Measurements from ENCODE around the gene NLRX1. TPM values are rescaled to one million over a fixed set of nuclear protein-coding genes. Genes with fewer than 3 reads are reported as not detected.

The NLRX1 gene
- total and polyA plus RNA-seq, 10 donors: 3.6 to 18.7 (median 14.0) TPM

- H3K27me3 ChIP-seq (replicated peaks in 1 of 7): peaks cover 0 to 5% (median 0%) of the 10 kb centered on the region in 7 donors
- H3K4me1 ChIP-seq: peaks cover 0 to 11% (median 0%) of the 10 kb centered on the region in 6 donors
- no peak overlapping the region for H3K27ac ChIP-seq
- no peak overlapping the region for H3K4me3 ChIP-seq
- H3K9me3 ChIP-seq: no peaks in the 10 kb centered on the region
- no peak for DNase-seq
- intact Hi-C loops (cut with DNase I; ENCODE audit: low total_unique reads): no loop called here
- WGBS, 5 donors: 86 to 95% (median 87%) methylated on average over 19 to 21 of the region's 21 CpGs
- H3K36me3 ChIP-seq: peaks cover 0 to 25% (median 2%) of the 10 kb centered on the region in 6 donors
- TF ChIP-seq CTCF (IDR thresholded peaks at IDR 0.05 in 8 of 11, conservative IDR thresholded peaks at IDR 0.05 in 3 of 11): no peak
- no peak for TF ChIP-seq POLR2A (IDR thresholded peaks at IDR 0.05)
- no peak for TF ChIP-seq POLR2AphosphoS5 (IDR thresholded peaks at IDR 0.05)
Observed at GRCh38 chr11:119187123-119187892, 18.8 kb downstream of the NLRX1 start.

GRCh38 chr11:119188067-119188466 is 19.5 kb downstream of the NLRX1 start:
- WGBS, 5 donors: 83 to 100% (median 93%) methylated on average over 4 to 11 of the region's 11 CpGs
- no peaks in the 10 kb centered on the region for H3K9me3 ChIP-seq
- no peak for DNase-seq
- H3K36me3 ChIP-seq: peaks cover 0 to 18% (median 0%) of the 10 kb centered on the region in 6 donors
- no peak for TF ChIP-seq POLR2A (IDR thresholded peaks at IDR 0.05)
- TF ChIP-seq POLR2AphosphoS5 (IDR thresholded peaks at IDR 0.05): no peak
- no peak for TF ChIP-seq CTCF (IDR thresholded peaks at IDR 0.05 in 8 of 11, conservative IDR thresholded peaks at IDR 0.05 in 3 of 11)
- no peak overlapping the region for H3K4me3 ChIP-seq
- H3K27ac ChIP-seq: no peak overlapping the region
- H3K27me3 ChIP-seq (replicated peaks in 1 of 7): peaks cover 0 to 5% (median 0%) of the 10 kb centered on the region in 7 donors
- peaks cover 0 to 16% (median 0%) of the 10 kb centered on the region in 6 donors for H3K4me1 ChIP-seq
- intact Hi-C loops (cut with DNase I; ENCODE audit: low total_unique reads): no loop called here

GRCh38 chr11:119188887-119189286 is 20.4 kb downstream of the NLRX1 start:
- Histone ChIP-seq H3K9me3 (no peaks in the 10 kb centered on the region), H3K27ac (no peak overlapping the region), H3K36me3 (peaks cover 0 to 9% (median 0%) of the 10 kb centered on the region in 6 donors), H3K27me3 (replicated peaks in 1 of 7) (peaks cover 0 to 5% (median 0%) of the 10 kb centered on the region in 7 donors), H3K4me1 (peaks cover 0 to 21% (median 0%) of the 10 kb centered on the region in 6 donors), H3K4me3 (no peak overlapping the region)
- 83 to 90% (median 87%) methylated on average over 8 of the region's 8 CpGs for WGBS, 5 donors
- TF ChIP-seq POLR2A (IDR thresholded peaks at IDR 0.05) (no peak), CTCF (IDR thresholded peaks at IDR 0.05 in 8 of 11, conservative IDR thresholded peaks at IDR 0.05 in 3 of 11) (no peak), POLR2AphosphoS5 (IDR thresholded peaks at IDR 0.05) (no peak)
- intact Hi-C loops (cut with DNase I; ENCODE audit: low total_unique reads): no loop called here
- no peak for DNase-seq

- DNase-seq: no peak
- H3K27me3 ChIP-seq (replicated peaks in 1 of 7): peaks cover 0 to 5% (median 0%) of the 10 kb centered on the region in 7 donors
- no peak overlapping the region for H3K27ac ChIP-seq
- intact Hi-C loops (cut with DNase I; ENCODE audit: low total_unique reads): no loop called here
- TF ChIP-seq POLR2A (IDR thresholded peaks at IDR 0.05) (no peak), POLR2AphosphoS5 (IDR thresholded peaks at IDR 0.05) (no peak), CTCF (IDR thresholded peaks at IDR 0.05 in 8 of 11, conservative IDR thresholded peaks at IDR 0.05 in 3 of 11) (no peak)
- peaks cover 0 to 4% (median 0%) of the 10 kb centered on the region in 6 donors for H3K36me3 ChIP-seq
- 78 to 95% (median 83%) methylated on average over 3 to 4 of the region's 4 CpGs for WGBS, 5 donors
- H3K4me1 ChIP-seq: peaks cover 0 to 21% (median 0%) of the 10 kb centered on the region in 6 donors
- H3K9me3 ChIP-seq: no peaks in the 10 kb centered on the region
- H3K4me3 ChIP-seq: no peak overlapping the region
Observed at GRCh38 chr11:119189393-119189792, 20.9 kb downstream of the NLRX1 start.
